Neural crest cell (in vitro differentiated cells): Measurements from ENCODE around the gene CEACAM8. TPM values are rescaled to one million over a fixed set of nuclear protein-coding genes. Genes with fewer than 3 reads are reported as not detected.

Experiments used
- DNase-seq: peaks from one replicate; pipeline ENCODE4 v3.0.0; 2021; ENCODE audit warnings: low read depth, mixed read lengths, low spot score
- H3K27ac Mint-ChIP-seq: one replicate; pipeline ENCODE4 v1.8.0; 2021; ENCODE audit warnings: mild to moderate bottlenecking, mixed read lengths; ENCODE audit not compliant: unreplicated experiment
- H3K27me3 Mint-ChIP-seq: 2 replicates; pipeline ENCODE4 v1.8.0; 2021; ENCODE audit warnings: low read depth, mild to moderate bottlenecking, mixed read lengths
- H3K36me3 Mint-ChIP-seq: 2 replicates; pipeline ENCODE4 v1.8.0; 2021; ENCODE audit warnings: low read depth, mild to moderate bottlenecking, mixed read lengths
- H3K4me1 Mint-ChIP-seq: 2 replicates; pipeline ENCODE4 v1.8.0; 2021; ENCODE audit warnings: mixed read lengths
- H3K4me3 Mint-ChIP-seq: one replicate; pipeline ENCODE4 v1.8.0; 2021; ENCODE audit warnings: mild to moderate bottlenecking, mixed read lengths
- H3K9me3 Mint-ChIP-seq: 2 replicates; pipeline ENCODE4 v1.8.0; 2021; ENCODE audit warnings: mixed read lengths
- total RNA-seq: library from RNA; stranded (reverse); gene quantifications from 2 replicates; pipeline ENCODE4 v1.2.1, GENCODE V29; 2021
- TF ChIP-seq, protein P1 (sequence below): fragments of 200-600 bp; sonication (generic); conservative IDR thresholded peaks from 2 replicates; pipeline ENCODE4 v1.5.0; 2021; ENCODE audit warnings: antibody characterized with exemption, mild to moderate bottlenecking

CEACAM8 gene
- total RNA-seq, 1 donor from 2014 or later, result not detected

DNA sequence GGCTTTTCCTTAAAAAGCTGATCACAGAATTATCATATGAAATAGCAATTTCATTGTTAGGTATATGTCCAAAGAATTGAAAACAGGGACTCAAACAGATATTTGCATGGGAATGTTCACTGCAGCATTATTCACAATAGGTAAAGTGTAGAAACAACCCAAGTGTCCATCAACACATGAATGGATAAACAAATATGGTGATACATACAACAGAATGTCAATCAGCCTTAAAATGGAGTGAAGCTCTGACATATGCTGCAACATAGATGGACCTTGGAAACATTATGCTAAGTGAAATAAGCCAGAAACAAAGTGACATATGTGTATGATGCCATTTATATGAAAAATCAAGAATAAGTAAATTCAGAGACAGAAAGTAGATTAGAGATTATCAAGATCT is 60.3 kb downstream of the CEACAM8 start:
- Mint-ChIP-seq H3K36me3 (no peaks in the 10 kb centered on the region), H3K9me3 (no peaks in the 10 kb centered on the region), H3K4me1 (peaks cover 3% of the 10 kb centered on the region), H3K27me3 (peaks cover 5% of the 10 kb centered on the region), H3K27ac (no peak overlapping the region), H3K4me3 (no peak overlapping the region)
- TF ChIP-seq, protein P1, sequence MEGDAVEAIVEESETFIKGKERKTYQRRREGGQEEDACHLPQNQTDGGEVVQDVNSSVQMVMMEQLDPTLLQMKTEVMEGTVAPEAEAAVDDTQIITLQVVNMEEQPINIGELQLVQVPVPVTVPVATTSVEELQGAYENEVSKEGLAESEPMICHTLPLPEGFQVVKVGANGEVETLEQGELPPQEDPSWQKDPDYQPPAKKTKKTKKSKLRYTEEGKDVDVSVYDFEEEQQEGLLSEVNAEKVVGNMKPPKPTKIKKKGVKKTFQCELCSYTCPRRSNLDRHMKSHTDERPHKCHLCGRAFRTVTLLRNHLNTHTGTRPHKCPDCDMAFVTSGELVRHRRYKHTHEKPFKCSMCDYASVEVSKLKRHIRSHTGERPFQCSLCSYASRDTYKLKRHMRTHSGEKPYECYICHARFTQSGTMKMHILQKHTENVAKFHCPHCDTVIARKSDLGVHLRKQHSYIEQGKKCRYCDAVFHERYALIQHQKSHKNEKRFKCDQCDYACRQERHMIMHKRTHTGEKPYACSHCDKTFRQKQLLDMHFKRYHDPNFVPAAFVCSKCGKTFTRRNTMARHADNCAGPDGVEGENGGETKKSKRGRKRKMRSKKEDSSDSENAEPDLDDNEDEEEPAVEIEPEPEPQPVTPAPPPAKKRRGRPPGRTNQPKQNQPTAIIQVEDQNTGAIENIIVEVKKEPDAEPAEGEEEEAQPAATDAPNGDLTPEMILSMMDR, result no peak
- DNase-seq, result no peak

DNA sequence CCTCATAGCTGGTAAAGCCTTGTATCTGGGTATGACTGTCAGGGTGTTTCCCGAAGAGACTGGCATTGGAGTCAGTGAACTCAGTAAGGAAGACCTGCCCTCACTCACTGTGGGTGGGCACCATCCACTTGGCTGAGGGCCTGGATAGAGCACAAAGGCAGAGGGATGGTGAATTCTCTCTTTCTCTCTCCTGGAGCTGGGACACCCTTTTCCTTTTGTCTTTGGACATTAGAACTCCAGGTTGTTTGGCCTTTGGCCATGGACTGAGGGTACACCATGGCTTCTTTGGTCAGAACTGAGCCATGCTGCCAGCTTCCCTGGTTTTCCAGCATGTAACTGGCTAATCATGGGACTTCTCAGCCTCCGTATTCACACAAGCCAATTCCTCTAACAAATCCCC is 61.8 kb downstream of the CEACAM8 start:
- TF ChIP-seq, protein P1, result no peak
- no peak for DNase-seq
- no peak overlapping the region for H3K27ac Mint-ChIP-seq
- no peak overlapping the region for H3K4me3 Mint-ChIP-seq
- H3K36me3 Mint-ChIP-seq, result no peaks in the 10 kb centered on the region
- peaks cover 4% of the 10 kb centered on the region for H3K4me1 Mint-ChIP-seq
- no peaks in the 10 kb centered on the region for H3K9me3 Mint-ChIP-seq
- H3K27me3 Mint-ChIP-seq, result peaks cover 2% of the 10 kb centered on the region

DNA sequence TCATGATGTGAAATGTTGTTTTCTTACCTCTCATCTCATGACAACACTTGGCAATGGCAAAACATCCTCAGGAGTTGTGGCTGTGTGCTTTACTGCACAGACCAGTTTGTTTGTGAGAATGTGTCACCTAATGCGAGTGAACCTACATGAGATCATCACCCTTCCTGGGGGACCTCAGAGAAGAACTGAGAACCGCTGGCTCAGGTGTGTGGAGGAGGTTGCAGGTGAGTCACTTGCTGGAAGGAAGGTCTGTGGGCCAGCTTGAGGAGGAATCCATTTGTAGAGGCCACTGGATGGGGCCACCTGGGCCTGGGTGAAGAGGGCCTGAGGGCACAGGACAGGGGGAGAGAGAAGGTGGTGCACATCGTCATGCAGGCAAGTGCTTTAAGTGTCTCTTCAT is 63.4 kb downstream of the CEACAM8 start:
- Mint-ChIP-seq H3K27me3 (peaks cover 2% of the 10 kb centered on the region), H3K9me3 (no peaks in the 10 kb centered on the region), H3K27ac (no peak overlapping the region), H3K4me3 (no peak overlapping the region), H3K4me1 (peaks cover 4% of the 10 kb centered on the region), H3K36me3 (no peaks in the 10 kb centered on the region)
- no peak for DNase-seq
- TF ChIP-seq, protein P1, result no peak

Other genes starting within 250 kb of the CEACAM8 start
- 2.2 and 3.6 TPM in 2 replicates for gene CNFN, start 204.6 kb downstream of the CEACAM8 start, total RNA-seq
- 24.5 and 29.1 TPM in 2 replicates for gene LIPE, start 167.5 kb downstream of the CEACAM8 start, total RNA-seq
- gene CXCL17, start 152.0 kb downstream of the CEACAM8 start, total RNA-seq, result not detected in 2 replicates
- gene CEACAM1, start 66.4 kb downstream of the CEACAM8 start, total RNA-seq, result not detected in 2 replicates
- not detected in 2 replicates for gene PSG3, start 145.6 kb upstream of the CEACAM8 start, total RNA-seq
- not detected in 2 replicates for gene PSG8, start 170.8 kb upstream of the CEACAM8 start, total RNA-seq